ENCODE measurements around the gene MACROD1.
A peak's percentile ranks its signal among the peaks of the same experiment; 100 is the strongest.

The MACROD1 gene

DNA sequence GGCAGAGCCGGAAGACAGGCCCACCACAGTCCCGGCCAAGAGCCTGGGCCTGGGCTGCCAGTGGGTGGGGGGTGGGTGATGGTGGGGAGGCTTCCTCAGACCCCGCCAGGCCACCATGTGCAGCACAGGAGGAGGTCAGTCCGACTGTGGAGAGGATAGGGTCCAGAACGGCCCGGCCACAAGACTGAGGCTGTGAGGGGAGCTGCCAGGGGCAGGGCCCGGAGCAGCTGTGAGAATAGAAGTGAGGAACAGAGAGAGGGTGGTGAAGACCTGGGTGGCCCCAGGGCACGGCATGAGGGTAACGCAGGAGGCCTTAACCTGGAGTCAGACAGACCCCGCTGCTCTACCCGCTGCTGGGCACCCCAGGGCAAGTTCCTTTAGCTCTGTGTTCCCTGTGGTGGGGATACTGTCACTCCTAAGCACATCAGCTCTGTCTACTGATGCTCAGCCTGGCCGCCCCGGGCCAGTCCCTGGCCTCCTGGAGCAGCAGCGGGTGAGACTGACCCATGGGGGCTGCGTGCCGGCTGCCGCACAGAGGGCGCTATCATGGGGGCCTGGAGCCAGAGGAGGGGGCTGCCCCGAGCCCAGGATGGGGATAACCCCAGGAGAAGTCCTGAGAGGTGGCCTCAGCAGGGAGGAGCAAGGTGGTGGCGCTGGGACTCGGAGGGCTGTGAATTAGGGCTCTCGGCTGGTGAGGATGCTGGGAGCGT is 42.3 kb upstream of the MACROD1 start:
- no peaks in the 10 kb centered on the region for H3K27me3 Mint-ChIP-seq (ENCODE audit: low read depth, poor library complexity)
- H3K27ac Mint-ChIP-seq = no peak overlapping the region
- no peaks in the 10 kb centered on the region for H3K9me3 Mint-ChIP-seq
- no peak for DNase-seq
- TF ChIP-seq, protein P1, sequence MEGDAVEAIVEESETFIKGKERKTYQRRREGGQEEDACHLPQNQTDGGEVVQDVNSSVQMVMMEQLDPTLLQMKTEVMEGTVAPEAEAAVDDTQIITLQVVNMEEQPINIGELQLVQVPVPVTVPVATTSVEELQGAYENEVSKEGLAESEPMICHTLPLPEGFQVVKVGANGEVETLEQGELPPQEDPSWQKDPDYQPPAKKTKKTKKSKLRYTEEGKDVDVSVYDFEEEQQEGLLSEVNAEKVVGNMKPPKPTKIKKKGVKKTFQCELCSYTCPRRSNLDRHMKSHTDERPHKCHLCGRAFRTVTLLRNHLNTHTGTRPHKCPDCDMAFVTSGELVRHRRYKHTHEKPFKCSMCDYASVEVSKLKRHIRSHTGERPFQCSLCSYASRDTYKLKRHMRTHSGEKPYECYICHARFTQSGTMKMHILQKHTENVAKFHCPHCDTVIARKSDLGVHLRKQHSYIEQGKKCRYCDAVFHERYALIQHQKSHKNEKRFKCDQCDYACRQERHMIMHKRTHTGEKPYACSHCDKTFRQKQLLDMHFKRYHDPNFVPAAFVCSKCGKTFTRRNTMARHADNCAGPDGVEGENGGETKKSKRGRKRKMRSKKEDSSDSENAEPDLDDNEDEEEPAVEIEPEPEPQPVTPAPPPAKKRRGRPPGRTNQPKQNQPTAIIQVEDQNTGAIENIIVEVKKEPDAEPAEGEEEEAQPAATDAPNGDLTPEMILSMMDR (IDR thresholded peaks at IDR 0.05) = no peak
- peaks cover 26% of the 10 kb centered on the region for H3K36me3 Mint-ChIP-seq (ENCODE audit: low read depth)
- H3K4me1 Mint-ChIP-seq = peaks cover 42% of the 10 kb centered on the region
- no peak overlapping the region for H3K4me3 Mint-ChIP-seq

DNA sequence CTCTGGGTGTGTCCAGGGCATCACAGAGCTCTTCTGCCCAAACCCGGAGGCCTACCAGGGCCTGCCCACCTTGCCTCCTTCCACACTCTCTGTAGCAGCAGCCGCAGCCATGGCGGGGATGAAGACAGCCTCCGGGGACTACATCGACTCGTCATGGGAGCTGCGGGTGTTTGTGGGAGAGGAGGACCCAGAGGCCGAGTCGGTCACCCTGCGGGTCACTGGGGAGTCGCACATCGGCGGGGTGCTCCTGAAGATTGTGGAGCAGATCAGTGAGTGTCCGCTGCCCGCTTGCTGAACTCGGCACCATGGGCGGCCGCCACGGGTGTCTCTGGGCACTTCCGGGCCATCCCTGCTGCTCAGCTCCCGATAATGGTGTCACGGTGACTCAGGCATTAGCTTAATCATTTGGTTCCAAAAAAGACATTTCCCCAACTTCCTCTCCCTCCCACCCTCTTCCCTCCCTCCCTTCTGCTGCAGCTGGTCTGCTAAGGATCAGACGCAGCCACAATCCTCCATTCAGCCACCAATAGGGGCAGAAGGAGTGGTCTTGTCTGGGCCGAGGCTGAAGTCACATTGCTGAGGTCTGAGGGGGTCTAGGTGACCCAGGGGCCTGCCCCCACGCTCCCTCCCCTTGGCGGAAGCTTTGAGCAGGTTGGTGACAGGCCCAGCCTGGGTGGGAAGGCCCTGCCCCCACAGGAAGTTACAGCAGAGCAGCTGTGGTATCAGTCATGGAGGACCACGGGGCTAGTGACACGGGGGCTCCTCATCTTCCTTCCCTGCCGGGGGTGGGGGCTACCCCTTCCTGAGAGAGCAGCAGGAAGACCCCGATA is 41.6 kb upstream of the MACROD1 start:
- Mint-ChIP-seq H3K4me3 (no peak overlapping the region), H3K27me3 (ENCODE audit: low read depth, poor library complexity) (no peaks in the 10 kb centered on the region), H3K27ac (peak overlapping the region; percentile 51), H3K4me1 (peaks cover 49% of the 10 kb centered on the region), H3K9me3 (no peaks in the 10 kb centered on the region), H3K36me3 (ENCODE audit: low read depth) (peaks cover 30% of the 10 kb centered on the region)
- TF ChIP-seq, protein P1 (IDR thresholded peaks at IDR 0.05) = no peak
- no peak for DNase-seq

DNA sequence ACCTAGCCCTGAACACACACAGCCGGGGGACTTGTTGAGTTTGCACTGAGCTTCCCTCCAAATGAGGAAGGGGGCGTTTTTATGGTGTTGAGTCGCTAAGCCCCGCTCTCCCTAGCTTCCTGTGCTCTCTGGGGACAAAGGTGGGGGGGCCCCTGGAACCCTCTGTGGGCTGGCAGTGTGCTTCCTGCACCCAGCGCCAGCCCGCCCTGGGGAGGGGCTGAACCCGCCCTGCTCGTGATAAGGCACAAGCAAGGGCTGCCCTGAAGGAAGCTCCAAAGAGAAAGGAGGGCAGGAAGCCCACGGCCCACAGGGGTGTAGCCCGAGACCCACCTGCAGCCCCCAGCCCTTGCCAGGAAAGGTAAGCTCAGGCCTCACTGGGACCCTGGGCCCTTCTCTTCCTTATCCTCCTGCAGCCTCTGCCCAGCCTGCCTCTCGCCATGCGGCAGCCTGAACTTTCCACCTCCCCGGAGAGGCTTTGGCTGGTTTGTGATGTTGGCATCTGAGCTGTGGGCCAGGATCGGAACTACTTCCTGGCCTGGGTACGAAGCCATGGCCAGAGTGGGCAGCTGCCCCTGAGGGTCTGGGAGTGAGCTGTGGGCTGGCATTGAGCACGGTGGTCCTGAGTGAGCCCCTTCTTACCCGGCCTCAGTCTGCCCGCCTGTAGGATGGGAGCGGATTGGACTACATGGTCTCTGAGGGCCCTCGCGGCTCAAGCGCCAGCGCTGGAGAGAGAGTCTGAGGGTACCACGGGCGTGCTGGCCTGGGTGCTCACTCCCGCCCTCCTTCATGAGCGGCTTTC is 40.7 kb upstream of the MACROD1 start, which contains the start of gene FERMT3:
FERMT3 (plus strand) TSS at position 265 of the 799 bp plus-strand sequence. CDS start 644 bp downstream, outside the sequence.
- Mint-ChIP-seq H3K27me3 (ENCODE audit: low read depth, poor library complexity) (no peaks in the 10 kb centered on the region), H3K9me3 (no peaks in the 10 kb centered on the region), H3K27ac (peak within 1 kb of the TSS; percentile 51), H3K4me3 (no peak within 1 kb of the TSS), H3K36me3 (ENCODE audit: low read depth) (peaks cover 31% of the 10 kb centered on the region), H3K4me1 (peaks cover 49% of the 10 kb centered on the region)
- DNase-seq = no peak
- TF ChIP-seq, protein P1 (IDR thresholded peaks at IDR 0.05) = no peak

DNA sequence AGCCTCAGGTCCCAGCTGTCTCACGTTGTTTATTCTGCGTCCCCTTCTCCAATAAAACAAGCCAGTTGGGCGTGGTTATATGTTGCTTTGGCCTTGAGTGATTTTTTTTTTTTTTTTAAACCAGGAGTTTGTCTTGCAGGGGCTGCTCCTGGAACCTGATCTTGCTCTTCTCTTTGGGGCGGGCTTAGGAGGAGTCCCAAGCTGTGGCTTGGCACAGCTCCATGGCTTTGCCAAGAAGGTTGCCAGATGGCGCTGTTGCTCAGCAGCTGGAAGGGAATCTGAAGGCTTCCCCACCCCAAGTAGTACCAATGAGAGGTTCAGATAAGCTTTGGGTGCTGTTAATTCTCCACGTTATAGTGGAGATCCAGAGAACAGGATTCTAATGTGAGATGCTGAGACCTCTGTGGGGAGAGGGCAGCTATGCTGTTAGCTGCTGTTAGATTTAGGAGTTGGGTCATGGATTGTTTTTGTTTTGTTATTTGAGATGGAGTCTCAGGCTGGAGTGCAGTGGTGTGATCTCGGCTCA is 38.6 kb upstream of the MACROD1 start:
- Mint-ChIP-seq H3K4me1 (peaks cover 49% of the 10 kb centered on the region), H3K27me3 (ENCODE audit: low read depth, poor library complexity) (no peaks in the 10 kb centered on the region), H3K4me3 (peak overlapping the region; percentile 51), H3K9me3 (no peaks in the 10 kb centered on the region), H3K27ac (peak overlapping the region; percentile 98), H3K36me3 (ENCODE audit: low read depth) (peaks cover 48% of the 10 kb centered on the region)
- DNase-seq = peak; percentile 74
- TF ChIP-seq, protein P1 (IDR thresholded peaks at IDR 0.05) = peak; percentile 56

DNA sequence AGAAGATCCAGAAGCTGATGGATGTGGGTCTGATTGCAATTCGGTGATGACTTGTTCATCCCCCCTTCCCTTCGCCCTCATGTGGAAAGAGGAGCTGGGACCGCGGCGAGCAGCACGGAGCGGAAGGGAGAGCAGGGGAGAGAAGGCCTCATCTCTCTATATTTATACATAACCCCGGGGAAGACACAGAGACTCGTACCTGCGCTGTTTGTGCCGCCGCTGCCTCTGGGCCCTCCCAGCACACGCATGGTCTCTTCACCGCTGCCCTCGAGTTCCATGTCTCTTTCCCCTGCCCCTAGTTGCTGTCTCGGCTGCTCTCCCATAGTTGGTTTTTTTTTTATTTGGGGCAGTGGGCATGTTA is 38.1 kb upstream of the MACROD1 start:
- Mint-ChIP-seq H3K4me3 (no peak overlapping the region), H3K27ac (peak overlapping the region; percentile 98), H3K36me3 (ENCODE audit: low read depth) (peaks cover 49% of the 10 kb centered on the region), H3K4me1 (peaks cover 49% of the 10 kb centered on the region), H3K27me3 (ENCODE audit: low read depth, poor library complexity) (no peaks in the 10 kb centered on the region), H3K9me3 (no peaks in the 10 kb centered on the region)
- TF ChIP-seq, protein P1 (IDR thresholded peaks at IDR 0.05) = no peak
- DNase-seq = no peak

All from nephron progenitor cell (in vitro differentiated cells).